Measurements from ENCODE around the gene ST6GALNAC4.

Gene ST6GALNAC4

GRCh38 chr9:127929625-127929979 is 12.8 kb upstream of the ST6GALNAC4 start:
- no peak for DNase-seq (ENCODE audit: insufficient read length, low spot score)
- TF ChIP-seq POLR2A (IDR thresholded peaks at IDR 0.05; ENCODE audit: low read depth, low read length), result no peak
- no peak for FAIRE-seq

GRCh38 chr9:127928676-127929624 is 12.1 kb upstream of the ST6GALNAC4 start:
- peak; percentile 20; the same call in 1 of the 2 replicates for TF ChIP-seq POLR2A (IDR thresholded peaks at IDR 0.05; ENCODE audit: low read depth, low read length)
- DNase-seq (ENCODE audit: insufficient read length, low spot score) (peak; percentile 42), FAIRE-seq (no peak)

- FAIRE-seq, result no peak
- TF ChIP-seq POLR2A (IDR thresholded peaks at IDR 0.05; ENCODE audit: low read depth, low read length), result no peak
- no peak for DNase-seq (ENCODE audit: insufficient read length, low spot score)
These were observed 11.3 kb upstream of the ST6GALNAC4 start for GRCh38 chr9:127927988-127928675.

- no peak for DNase-seq (ENCODE audit: insufficient read length, low spot score)
- no peak for TF ChIP-seq POLR2A (IDR thresholded peaks at IDR 0.05; ENCODE audit: low read depth, low read length)
- no peak for FAIRE-seq
These were observed 10.6 kb upstream of the ST6GALNAC4 start for GRCh38 chr9:127927201-127927987.

- TF ChIP-seq POLR2A (IDR thresholded peaks at IDR 0.05; ENCODE audit: low read depth, low read length), result no peak
- FAIRE-seq (no peak), DNase-seq (ENCODE audit: insufficient read length, low spot score) (no peak)
These were observed 10.0 kb upstream of the ST6GALNAC4 start for GRCh38 chr9:127926906-127927200.

DNA sequence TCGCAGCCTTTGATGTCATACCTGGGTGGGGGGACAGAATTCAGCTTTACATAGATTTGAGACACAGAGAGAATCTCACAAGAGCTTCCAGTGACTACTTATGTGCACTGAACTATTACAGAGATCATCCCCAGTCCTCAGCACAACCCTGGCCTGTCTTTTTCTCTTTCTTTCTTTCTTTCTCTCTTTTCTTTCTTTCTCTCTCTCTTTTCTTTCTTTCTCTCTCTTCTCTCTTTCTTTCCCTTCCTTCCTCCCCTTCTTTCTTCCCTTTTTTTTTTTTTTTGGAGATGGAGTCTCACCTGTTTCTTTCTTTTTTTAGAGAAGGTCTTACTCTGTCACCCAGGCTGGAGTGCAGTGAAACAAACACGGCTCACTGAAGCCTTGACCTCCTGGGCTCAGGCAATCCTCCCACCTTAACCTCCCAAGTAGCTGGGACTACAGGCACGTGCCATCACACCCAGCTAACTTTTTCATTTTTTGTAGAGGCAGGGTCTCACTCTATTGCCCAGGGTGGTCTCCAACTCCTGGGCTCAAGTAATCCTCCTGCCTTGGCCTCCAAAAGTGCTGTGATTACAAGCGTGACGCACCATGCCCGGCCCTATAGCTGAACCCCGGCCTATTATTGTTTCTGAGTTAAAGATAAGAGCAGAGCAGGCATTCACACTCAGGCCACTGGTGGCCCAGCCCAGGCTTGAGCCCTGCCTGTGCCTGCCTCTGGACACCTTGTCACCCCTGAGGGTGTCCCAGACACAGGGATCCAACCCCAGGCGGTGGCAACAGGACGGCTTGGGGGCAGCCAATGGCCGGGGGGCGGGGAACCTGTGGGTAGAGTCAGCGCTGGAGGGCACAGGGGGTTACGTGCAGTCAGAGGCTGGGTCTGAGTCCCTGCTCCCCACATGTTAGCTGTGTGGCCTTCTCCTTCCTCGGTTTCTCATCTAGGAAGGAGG is 9.4 kb upstream of the ST6GALNAC4 start:
- DNase-seq (ENCODE audit: insufficient read length, low spot score) (no peak), FAIRE-seq (no peak)
- no peak for TF ChIP-seq POLR2A (IDR thresholded peaks at IDR 0.05; ENCODE audit: low read depth, low read length)

DNA sequence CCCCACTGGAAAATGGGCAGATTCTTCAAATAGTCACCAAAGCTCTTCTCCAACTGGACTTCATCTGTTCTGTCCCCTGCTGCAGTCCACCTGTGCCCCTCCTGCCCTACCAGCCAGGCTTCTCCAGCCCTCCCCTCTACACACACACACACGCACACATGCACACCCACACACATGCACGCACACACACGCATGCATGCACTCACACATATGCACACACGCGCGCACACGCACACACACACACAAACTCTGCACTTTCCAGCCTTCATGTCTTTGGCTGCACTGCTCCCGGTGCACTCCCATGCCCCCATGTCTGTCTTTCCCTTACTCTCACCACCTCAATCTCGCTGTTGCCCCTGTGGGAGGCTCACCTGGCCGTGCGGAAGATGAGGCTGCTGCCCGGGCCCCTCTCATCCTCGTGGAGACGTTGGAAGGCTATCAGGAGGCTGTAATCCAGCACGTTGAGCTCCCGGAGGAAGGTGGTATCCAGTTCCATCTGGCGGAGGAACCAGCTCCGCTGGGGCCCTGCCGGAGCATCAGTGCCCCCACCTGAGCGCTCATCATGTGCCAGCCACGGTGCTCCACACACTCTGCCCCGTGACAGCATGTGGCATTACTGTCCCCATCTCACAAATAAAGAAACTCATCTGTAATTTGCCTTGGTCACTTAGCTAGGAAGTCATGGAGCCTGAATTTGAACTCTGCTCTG is 8.0 kb upstream of the ST6GALNAC4 start:
- DNase-seq (ENCODE audit: insufficient read length, low spot score) (no peak), FAIRE-seq (no peak)
- TF ChIP-seq POLR2A (IDR thresholded peaks at IDR 0.05; ENCODE audit: low read depth, low read length), result no peak

DNA sequence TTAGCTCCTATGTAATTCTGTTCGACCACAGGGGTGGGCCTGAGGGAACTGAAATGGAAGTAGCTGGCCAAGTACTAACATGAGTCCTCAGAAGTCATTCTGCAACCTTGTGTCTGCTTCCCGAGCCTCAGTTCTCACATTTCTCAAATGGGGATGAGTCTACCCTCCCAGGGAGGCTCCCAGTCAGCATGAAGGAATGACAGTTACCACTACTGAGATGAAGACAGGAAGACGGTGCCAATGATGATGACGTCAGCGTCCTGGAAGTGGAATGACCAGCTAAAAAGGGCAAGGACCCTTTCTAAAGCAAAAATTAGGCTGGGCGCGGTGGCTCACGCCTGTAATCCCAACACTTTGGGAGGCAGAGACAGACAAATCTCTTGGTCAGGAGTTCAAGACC is 6.9 kb upstream of the ST6GALNAC4 start:
- FAIRE-seq (peak; percentile 75), DNase-seq (ENCODE audit: insufficient read length, low spot score) (peak; percentile 99)
- no peak for TF ChIP-seq POLR2A (IDR thresholded peaks at IDR 0.05; ENCODE audit: low read depth, low read length)

GRCh38 chr9:127923046-127923445 is 6.2 kb upstream of the ST6GALNAC4 start:
- FAIRE-seq, result no peak
- no peak for DNase-seq (ENCODE audit: insufficient read length, low spot score)

DNA sequence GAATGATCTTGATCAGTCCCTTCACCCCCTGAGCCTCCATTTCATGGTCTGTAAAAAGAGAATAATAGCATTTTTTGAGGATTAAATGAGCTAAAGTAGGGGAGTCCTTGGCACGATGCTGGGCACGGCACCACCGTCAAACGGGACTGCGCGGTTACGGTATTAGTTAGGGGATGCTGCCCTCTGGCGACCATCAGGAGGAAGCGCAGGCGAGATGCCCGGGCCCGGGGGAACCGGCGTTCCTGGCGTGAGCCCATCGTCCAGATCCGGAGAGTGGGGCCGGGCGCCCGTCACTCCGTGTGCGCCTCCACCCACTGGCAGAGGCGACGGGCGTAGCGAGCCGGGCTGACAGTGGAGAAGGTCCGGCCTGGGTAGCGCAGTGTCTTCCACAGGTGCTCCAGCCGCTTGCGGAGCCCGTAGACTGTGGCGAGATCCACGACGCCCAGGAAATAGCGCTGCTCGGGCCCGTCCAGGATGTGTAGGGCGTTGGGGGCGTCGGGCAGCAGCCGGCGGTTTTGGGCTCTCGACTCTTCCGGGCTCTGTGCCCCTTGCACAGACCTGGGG is 4.8 kb upstream of the ST6GALNAC4 start:
- DNase-seq (ENCODE audit: insufficient read length, low spot score), result peak; percentile 94
- no peak for FAIRE-seq
- TF ChIP-seq POLR2A (IDR thresholded peaks at IDR 0.05; ENCODE audit: low read depth, low read length), result no peak

More at GRCh38 chr9:127923046-127923445, 6.2 kb upstream of the ST6GALNAC4 start:
- TF ChIP-seq POLR2A (IDR thresholded peaks at IDR 0.05; ENCODE audit: low read depth, low read length), result no peak

DNA sequence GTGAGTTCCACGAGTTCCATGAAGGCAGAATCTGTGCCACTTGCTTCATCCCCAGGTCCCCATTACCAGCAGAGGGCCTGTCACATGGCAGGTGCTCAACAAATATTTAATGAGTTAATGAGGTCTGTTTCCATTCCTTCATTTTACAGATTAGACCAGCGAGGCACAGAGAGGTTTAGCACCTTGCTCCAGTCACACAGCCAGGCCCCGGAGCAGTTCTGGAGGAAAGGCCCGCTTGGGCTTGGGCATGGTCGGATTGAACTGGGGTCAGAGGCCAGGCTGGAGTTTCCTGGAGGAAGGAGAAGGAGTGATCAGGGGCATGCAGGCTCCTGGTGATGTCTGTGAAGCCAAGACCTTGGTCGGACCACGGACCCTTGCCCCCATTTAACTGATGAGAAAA is 4.0 kb upstream of the ST6GALNAC4 start:
- FAIRE-seq, result no peak
- no peak for DNase-seq (ENCODE audit: insufficient read length, low spot score)
- no peak for TF ChIP-seq POLR2A (IDR thresholded peaks at IDR 0.05; ENCODE audit: low read depth, low read length)

DNA sequence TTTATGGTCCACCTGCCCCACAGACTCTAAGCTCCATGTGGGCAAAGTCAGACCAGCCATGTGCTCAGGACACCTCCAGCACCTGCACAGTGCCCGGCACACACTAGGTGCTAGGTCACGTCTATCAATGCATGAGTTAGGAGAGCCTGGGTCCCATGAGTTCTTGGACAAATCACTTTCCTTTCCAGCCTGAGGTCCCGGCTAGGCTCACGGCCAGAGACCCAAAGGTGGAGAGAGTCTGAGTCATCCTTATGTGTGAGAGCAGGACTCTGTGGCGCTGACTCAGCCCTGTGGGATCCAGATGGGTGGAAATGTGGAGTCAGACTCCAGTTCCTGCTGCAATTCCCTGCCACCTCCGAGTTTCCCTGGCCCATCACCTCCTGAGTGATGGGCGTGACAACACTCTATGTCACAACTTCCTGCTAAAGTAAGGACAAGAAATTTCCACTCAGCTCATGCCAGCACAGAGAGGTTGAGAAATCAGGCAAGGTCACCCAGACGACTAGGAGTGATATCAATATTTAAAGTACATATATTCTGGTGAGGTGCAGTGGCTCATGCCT is 2.5 kb upstream of the ST6GALNAC4 start:
- FAIRE-seq (peak; percentile 97), DNase-seq (ENCODE audit: insufficient read length, low spot score) (peak; percentile 99)

More for the DNA sequence above, 2.5 kb upstream of the ST6GALNAC4 start:
- no peak for TF ChIP-seq POLR2A (IDR thresholded peaks at IDR 0.05; ENCODE audit: low read depth, low read length)
